ENCODE results near the gene VAC14. TPM values are rescaled to one million over a fixed set of nuclear protein-coding genes. Genes with fewer than 3 reads are reported as not detected.

The VAC14 gene
- polyA plus RNA-seq, 1 of the 3 experiments (the other 2 are of a cell fraction): 33.2 TPM

DNA sequence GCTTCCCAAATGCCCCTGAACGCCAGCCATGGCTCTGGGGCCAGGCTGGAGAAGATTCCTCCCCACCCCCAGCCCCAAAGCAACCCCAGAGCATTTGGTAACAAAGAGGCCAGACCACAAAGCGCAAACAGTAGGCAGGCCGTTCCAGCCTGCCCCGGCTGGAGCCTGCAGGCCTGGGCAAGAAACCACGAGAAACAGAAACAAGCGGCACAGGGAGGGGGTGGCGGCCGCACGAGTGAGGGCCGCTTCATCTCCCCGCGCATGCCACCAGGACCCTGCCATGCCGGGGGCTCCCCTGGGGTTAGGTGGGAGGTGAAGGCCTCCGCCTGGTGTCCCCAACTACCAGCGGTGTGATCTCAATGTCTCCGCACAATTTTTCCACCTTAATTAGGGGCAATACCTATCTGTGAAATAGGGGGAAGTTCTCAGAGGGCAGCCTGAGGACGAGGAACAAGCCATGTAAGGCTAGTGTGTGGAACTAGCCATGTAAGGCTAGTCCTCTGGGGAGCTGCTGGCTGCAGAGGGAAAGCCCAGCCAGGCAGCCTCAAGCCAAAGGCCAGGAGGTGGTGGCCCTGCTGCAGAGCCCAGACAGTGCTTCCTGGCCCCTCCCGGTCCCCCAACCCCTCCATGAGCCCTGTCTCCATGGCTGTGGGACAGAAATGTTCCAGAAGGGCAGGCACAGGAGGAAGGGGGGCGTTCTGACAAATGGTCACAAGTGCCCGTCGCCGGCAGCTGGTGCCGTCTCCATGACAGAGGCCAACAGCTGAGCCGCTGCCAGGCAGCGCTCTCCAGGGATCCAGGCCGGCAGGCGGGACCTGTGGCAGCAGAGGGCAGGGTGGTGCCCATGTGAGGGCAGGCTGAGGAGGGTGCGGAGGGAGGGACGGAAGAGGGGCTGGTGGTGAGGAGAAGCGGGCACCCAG lies 100.6 kb downstream of the VAC14 start:
- H3K27ac ChIP-seq (ENCODE audit: low read depth in 2 of 2, low read length in 1 of 2): peak overlapping the region in 1 of 2 experiments; percentile 96; a peak in 1 of 4 replicates
- no peak overlapping the region for H3K4me3 ChIP-seq (ENCODE audit: low read depth in 2 of 2, low read length in 1 of 2)
- no peak overlapping the region for H2AFZ ChIP-seq (ENCODE audit: low read depth)
- no peak for TF ChIP-seq TAF1 (IDR thresholded peaks at IDR 0.05; ENCODE audit: borderline replicate concordance, low read depth, low read length)
- TF ChIP-seq CHD2 (IDR thresholded peaks at IDR 0.05; ENCODE audit: low read length, partially characterized antibody): no peak
- TF ChIP-seq NRF1 (IDR thresholded peaks at IDR 0.05; ENCODE audit: low read depth, low read length): no peak
- no peak for TF ChIP-seq TEAD4 (IDR thresholded peaks at IDR 0.05; ENCODE audit: borderline replicate concordance, insufficient read depth)
- no peak for TF ChIP-seq GABPA (IDR thresholded peaks at IDR 0.05; ENCODE audit: low read depth)
- TF ChIP-seq FOXJ3 (CRISPR knock-in tag; IDR thresholded peaks at IDR 0.05): no peak
- no peak for TF ChIP-seq GATA2 (CRISPR knock-in tag; IDR thresholded peaks at IDR 0.05)
- no peak for TF ChIP-seq TCF12 (IDR thresholded peaks at IDR 0.05)
- TF ChIP-seq NFIC (IDR thresholded peaks at IDR 0.05; ENCODE audit: borderline replicate concordance): no peak
- TF ChIP-seq SMC3 (IDR thresholded peaks at IDR 0.05; ENCODE audit: low read depth, low read length): no peak
- TF ChIP-seq, protein P1, sequence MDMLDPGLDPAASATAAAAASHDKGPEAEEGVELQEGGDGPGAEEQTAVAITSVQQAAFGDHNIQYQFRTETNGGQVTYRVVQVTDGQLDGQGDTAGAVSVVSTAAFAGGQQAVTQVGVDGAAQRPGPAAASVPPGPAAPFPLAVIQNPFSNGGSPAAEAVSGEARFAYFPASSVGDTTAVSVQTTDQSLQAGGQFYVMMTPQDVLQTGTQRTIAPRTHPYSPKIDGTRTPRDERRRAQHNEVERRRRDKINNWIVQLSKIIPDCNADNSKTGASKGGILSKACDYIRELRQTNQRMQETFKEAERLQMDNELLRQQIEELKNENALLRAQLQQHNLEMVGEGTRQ (IDR thresholded peaks at IDR 0.05; ENCODE audit: borderline replicate concordance, low read depth, low read length): no peak
- TF ChIP-seq MEF2A (IDR thresholded peaks at IDR 0.05; ENCODE audit: borderline replicate concordance, low read depth): no peak
- no peak for TF ChIP-seq ELF1 (IDR thresholded peaks at IDR 0.05)
- no peak for TF ChIP-seq FOXM1 (IDR thresholded peaks at IDR 0.05; ENCODE audit: low read depth)
- TF ChIP-seq JUND (IDR thresholded peaks at IDR 0.05): no peak
- TF ChIP-seq, protein P2, sequence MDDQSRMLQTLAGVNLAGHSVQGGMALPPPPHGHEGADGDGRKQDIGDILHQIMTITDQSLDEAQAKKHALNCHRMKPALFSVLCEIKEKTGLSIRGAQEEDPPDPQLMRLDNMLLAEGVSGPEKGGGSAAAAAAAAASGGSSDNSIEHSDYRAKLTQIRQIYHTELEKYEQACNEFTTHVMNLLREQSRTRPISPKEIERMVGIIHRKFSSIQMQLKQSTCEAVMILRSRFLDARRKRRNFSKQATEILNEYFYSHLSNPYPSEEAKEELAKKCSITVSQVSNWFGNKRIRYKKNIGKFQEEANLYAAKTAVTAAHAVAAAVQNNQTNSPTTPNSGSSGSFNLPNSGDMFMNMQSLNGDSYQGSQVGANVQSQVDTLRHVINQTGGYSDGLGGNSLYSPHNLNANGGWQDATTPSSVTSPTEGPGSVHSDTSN (IDR thresholded peaks at IDR 0.05): no peak
- TF ChIP-seq RXRA (IDR thresholded peaks at IDR 0.05; ENCODE audit: borderline replicate concordance, low read depth): no peak
- TF ChIP-seq SIN3A (IDR thresholded peaks at IDR 0.05; ENCODE audit: borderline replicate concordance, low read depth, low read length): no peak
- TF ChIP-seq YY1 (IDR thresholded peaks at IDR 0.05; ENCODE audit: low read depth): no peak
- TF ChIP-seq RFX5 (IDR thresholded peaks at IDR 0.05; ENCODE audit: low read length): no peak
- no peaks in the 10 kb centered on the region for H3K79me2 ChIP-seq (ENCODE audit: insufficient read depth)
- H3K4me1 ChIP-seq (ENCODE audit: control insufficient read depth in 1 of 2, insufficient read depth in 2 of 2, low read depth in 1 of 2, low read length in 1 of 2): peaks cover 45 to 83% of the 10 kb centered on the region in 2 experiments; a peak in 3 of 4 replicates
- POLR2A ChIA-PET: interaction anchor here (0.6 to 0.8 kb wide), 2 partner anchors 17 to 39 kb away, joined by 3 read pairs; no protein-coding TSS in a partner anchor
- H3K9me3 ChIP-seq: no peaks in the 10 kb centered on the region
- H4K20me1 ChIP-seq (ENCODE audit: insufficient read depth): no peaks in the 10 kb centered on the region
- DNase-seq: no peak
- CTCF ChIA-PET: interaction anchor here (0.8 to 1.7 kb wide), 2 partner anchors 10 to 100 kb away, joined by 3 read pairs; no protein-coding TSS in a partner anchor
- H3K4me2 ChIP-seq: no peak overlapping the region
- no peaks in the 10 kb centered on the region for H3K27me3 ChIP-seq (ENCODE audit: insufficient read depth)
- no peaks in the 10 kb centered on the region for H3K9me2 ChIP-seq
- WGBS (ENCODE audit: low lambda C conversion rate): 95% methylated on average over 23 of the region's 30 CpGs
- H3K36me3 ChIP-seq (replicated peaks in 1 of 2; ENCODE audit: control insufficient read depth in 1 of 2, insufficient read depth in 2 of 2, low read length in 1 of 2): no peaks in the 10 kb centered on the region
- H3K9ac ChIP-seq: no peak overlapping the region
- peaks cover 17% of the 10 kb centered on the region for H3F3A ChIP-seq (replicated peaks; ENCODE audit: insufficient read depth)

Data from SK-N-SH (cell line).